Left ventricle myocardium inferior (tissue), 1 donor: ENCODE measurements around the gene S100A8. TPM values are rescaled to one million over a fixed set of nuclear protein-coding genes. Genes with fewer than 3 reads are reported as not detected.

Experiments used
- DNase-seq: peaks from one replicate; pipeline ENCODE4 v3.0.0-alpha.2; 2020
- H3K27ac ChIP-seq: fragments of 200-600 bp; replicated peaks from 2 replicates; pipeline ENCODE4 v1.8.0; 2021
- H3K27me3 ChIP-seq: fragments of 200-600 bp; 2 replicates; pipeline ENCODE4 v1.8.0; 2021; ENCODE audit warnings: low read depth
- H3K36me3 ChIP-seq: fragments of 200-600 bp; 2 replicates; pipeline ENCODE4 v1.8.0; 2021
- H3K4me1 ChIP-seq: fragments of 200-600 bp; 2 replicates; pipeline ENCODE4 v1.8.0; 2021
- H3K4me3 ChIP-seq: fragments of 200-600 bp; 2 replicates; pipeline ENCODE4 v1.8.0; 2021; ENCODE audit warnings: mild to moderate bottlenecking, moderate library complexity
- H3K9me3 ChIP-seq: fragments of 200-600 bp; replicated peaks from 2 replicates; pipeline ENCODE4 v1.8.0; 2021
- CTCF ChIP-seq: fragments of 200-600 bp; IDR thresholded peaks from 2 replicates; pipeline ENCODE4 v1.8.0; 2021; ENCODE audit warnings: antibody characterized with exemption, mild to moderate bottlenecking, borderline replicate concordance
- intact Hi-C: fragments of 100-400 bp; cut with micrococcal nuclease; formaldehyde crosslinking; loops from one replicate; pipeline ENCODE4 v1.11.0; 2022
- total RNA-seq: library from RNA; stranded (reverse); fragmentation: NEBNext Ultra II Directional; extraction: Animal tissue kit (Norgen Biotek cat#: 25700); gene quantifications from one replicate; pipeline ENCODE4 v1.2.1, GENCODE V29; 2021
- donor health status: DM: no; HTN: yes; CAD: no; lungs with severe emphysema.

S100A8 gene
- total RNA-seq, 1 donor from 2014 or later = 26.6 TPM

GRCh38 chr1:153340356-153340755, 50.5 kb downstream of the S100A8 start:
- H3K36me3 ChIP-seq = no peaks in the 10 kb centered on the region
- H3K27ac ChIP-seq = no peak overlapping the region
- no peak for DNase-seq
- no peak overlapping the region for H3K4me3 ChIP-seq
- intact Hi-C loops = no loop called here
- no peak for TF ChIP-seq CTCF
- peaks cover 53% of the 10 kb centered on the region for H3K27me3 ChIP-seq
- H3K9me3 ChIP-seq = no peaks in the 10 kb centered on the region
- no peaks in the 10 kb centered on the region for H3K4me1 ChIP-seq

Other genes starting within 250 kb of the S100A8 start
- gene SPRR2G, start 240.2 kb downstream of the S100A8 start, total RNA-seq = not detected
- not detected for gene LELP1, start 187.6 kb downstream of the S100A8 start, total RNA-seq
- not detected for gene PRR9, start 173.5 kb downstream of the S100A8 start, total RNA-seq
- gene LORICRIN, start 131.4 kb downstream of the S100A8 start, total RNA-seq = not detected
- not detected for gene PGLYRP3, start 78.1 kb downstream of the S100A8 start, total RNA-seq
- not detected for gene PGLYRP4, start 42.2 kb downstream of the S100A8 start, total RNA-seq
- 62.2 TPM for gene S100A9, start 33.2 kb downstream of the S100A8 start, total RNA-seq
- 2.3 TPM for gene S100A12, start 15.5 kb downstream of the S100A8 start, total RNA-seq
- not detected for gene S100A7A, start 25.4 kb upstream of the S100A8 start, total RNA-seq
- not detected for gene S100A7, start 69.6 kb upstream of the S100A8 start, total RNA-seq
- gene S100A6, start 144.9 kb upstream of the S100A8 start, total RNA-seq = 336 TPM
- not detected for gene S100A5, start 149.9 kb upstream of the S100A8 start, total RNA-seq
- gene S100A4, start 154.7 kb upstream of the S100A8 start, total RNA-seq = 137 TPM
- 0.36 TPM for gene S100A3, start 158.2 kb upstream of the S100A8 start, total RNA-seq
- gene S100A2, start 174.8 kb upstream of the S100A8 start, total RNA-seq = 2.7 TPM
- gene S100A16, start 222.1 kb upstream of the S100A8 start, total RNA-seq = 38.8 TPM
- 6.5 TPM for gene S100A14, start 225.3 kb upstream of the S100A8 start, total RNA-seq
- gene S100A13, start 236.4 kb upstream of the S100A8 start, total RNA-seq = 131 TPM
- gene S100A1, start 237.4 kb upstream of the S100A8 start, total RNA-seq = 2,012 TPM
- gene CHTOP, start 243.0 kb upstream of the S100A8 start, total RNA-seq = 75.5 TPM